Panc1 (cell line): ENCODE measurements around the gene IDNK. TPM values are rescaled to one million over a fixed set of nuclear protein-coding genes. Genes with fewer than 3 reads are reported as not detected.

Experiments used
- ATAC-seq: fragments of 200-7000 bp; cut with Tn5 transposase; 2 replicates; pipeline ENCODE4 v1.9.1; 2020; ENCODE audit warnings: mild to moderate bottlenecking, moderate library complexity
- BruUV-seq: library from RNA; stranded (reverse); fragments of 400-500 nt; replicated peaks from 2 replicates; lab custom pipeline; 2021; lab: Mats Ljungman, UMichigan
- CTCF ChIA-PET: fragments of 300-600 bp; sonication (Branson Sonifier 250); formaldehyde crosslinking; loops from one replicate; lab custom pipeline; 2022; ENCODE audit warnings: antibody characterized with exemption; lab: Charles Lee
- POLR2A ChIA-PET: fragments of 300-600 bp; sonication (Branson Sonifier 250); formaldehyde crosslinking; loops from one replicate; lab custom pipeline; 2022; ENCODE audit warnings: antibody characterized with exemption; lab: Charles Lee
- DNase-seq: peaks from one replicate; pipeline ENCODE4 v3.0.0-alpha.2; 2010; ENCODE audit warnings: low read depth, low spot score
- H3K27ac ChIP-seq: 2 replicates; pipeline ENCODE4 v1.5.1; 2011; ENCODE audit warnings: mild to moderate bottlenecking, low read length, inconsistent platforms
- H3K27me3 ChIP-seq: fragments of 200-500 bp; sonication (Bioruptor generic); 2 replicates; pipeline ENCODE4 v1.6.0; 2014; ENCODE audit warnings: low read length, inconsistent platforms; ENCODE audit not compliant: control insufficient read depth, insufficient read depth
- H3K36me3 ChIP-seq: fragments of 200-500 bp; sonication (Bioruptor generic); 2 replicates; pipeline ENCODE4 v1.5.1; 2014; ENCODE audit warnings: inconsistent platforms, mild to moderate bottlenecking, low read length, moderate library complexity; ENCODE audit not compliant: control insufficient read depth, insufficient read depth
- H3K4me1 ChIP-seq: 2 replicates; pipeline ENCODE4 v1.5.1; 2011; ENCODE audit warnings: inconsistent platforms, mild to moderate bottlenecking, low read length, moderate library complexity; ENCODE audit not compliant: control insufficient read depth, insufficient read depth
- H3K4me3 ChIP-seq, 2 experiments: 2 replicates each; pipeline ENCODE4 v1.5.1; 2011 to 2012; ENCODE audit warnings: low read depth in 2 of 2, low read length in 2 of 2, mild to moderate bottlenecking in 2 of 2, inconsistent platforms in 1 of 2, moderate library complexity in 1 of 2
- H3K9me3 ChIP-seq: fragments of 200-500 bp; sonication (Bioruptor generic); 2 replicates; pipeline ENCODE4 v1.5.1; 2014; ENCODE audit warnings: low read depth, mild to moderate bottlenecking, inconsistent platforms, low read length, moderate library complexity; ENCODE audit not compliant: control insufficient read depth, insufficient read depth
- CTCF ChIP-seq: fragments of 450-650 bp; IDR thresholded peaks from 2 replicates; pipeline ENCODE4 v1.5.1; 2017; ENCODE audit warnings: mild to moderate bottlenecking
- POLR2AphosphoS5 ChIP-seq: IDR thresholded peaks from 2 replicates; pipeline ENCODE4 v1.6.1; 2012; ENCODE audit warnings: mild to moderate bottlenecking, low read depth, low read length, moderate library complexity
- REST ChIP-seq, 2 experiments: IDR thresholded peaks; 2 replicates each; pipeline ENCODE4 v1.6.1; 2011 to 2012; ENCODE audit warnings: low read depth in 2 of 2, control low read depth in 1 of 2, low read length in 1 of 2, mild to moderate bottlenecking in 1 of 2, moderate library complexity in 1 of 2; ENCODE audit not compliant: insufficient read depth in 1 of 2
- SIN3A ChIP-seq: IDR thresholded peaks from 2 replicates; pipeline ENCODE4 v1.6.1; 2012; ENCODE audit warnings: low read depth, mild to moderate bottlenecking, low read length, moderate library complexity, borderline replicate concordance; ENCODE audit not compliant: insufficient read depth
- TCF7L2 ChIP-seq: IDR thresholded peaks from 2 replicates; pipeline ENCODE4 v1.6.1; 2011; ENCODE audit warnings: mild to moderate bottlenecking, low read depth, low read length, inconsistent platforms
- in situ Hi-C: cut with HindIII; loops from 2 replicates; pipeline ENCODE4 v1.10.0; 2016; ENCODE audit warnings: low sequenced_read_pairs, low pct_unique_long_range_greater_than_20kb
- intact Hi-C: fragments of 100-400 bp; cut with micrococcal nuclease; formaldehyde crosslinking; loops from one replicate; pipeline ENCODE4 v1.10.0; 2022; ENCODE audit not compliant: unreplicated experiment
- total RNA-seq: library from RNA; stranded (reverse); gene quantifications from one replicate; pipeline ENCODE4 v1.2.1, GENCODE V29; 2021; ENCODE audit not compliant: unreplicated experiment

IDNK gene
- total RNA-seq, 1 experiment from 2014 or later, result 1.9 TPM

DNA sequence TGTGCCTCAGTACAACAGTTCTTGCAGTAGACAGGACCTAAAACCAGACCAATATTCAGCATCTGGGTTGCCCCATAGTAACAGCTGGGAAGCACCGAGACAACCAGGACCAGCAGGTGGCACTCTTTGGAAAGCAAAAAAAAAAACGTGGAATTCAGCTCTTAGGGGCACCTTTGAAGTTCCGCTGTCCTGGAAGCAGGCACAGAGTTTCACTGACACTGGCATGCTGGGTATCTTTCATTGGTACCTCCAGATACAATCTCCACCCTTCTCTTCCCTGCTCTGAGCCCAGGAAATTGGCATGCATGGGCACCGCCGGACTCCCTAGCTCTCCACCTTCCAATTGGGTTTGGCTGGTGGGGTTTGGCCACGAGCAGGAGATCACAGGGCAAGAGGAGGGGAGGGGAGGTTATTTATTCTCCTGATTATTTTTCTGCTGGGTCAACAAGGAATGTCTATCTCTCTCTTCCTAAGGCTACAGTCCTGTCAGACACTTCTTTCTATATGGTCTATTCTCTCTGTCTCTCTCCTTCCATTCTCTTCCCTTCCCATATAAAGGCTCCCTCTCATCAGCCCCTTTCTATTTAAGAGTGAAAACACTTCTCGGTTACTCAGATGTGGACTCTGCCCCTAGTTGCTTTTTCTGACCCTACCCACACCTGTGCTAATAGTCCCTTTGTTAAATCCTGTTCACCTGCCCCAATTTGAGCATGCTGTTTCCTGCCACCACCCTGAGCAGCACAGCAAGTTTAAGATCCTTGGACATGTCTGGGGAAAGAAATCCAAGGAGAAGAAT, 1.9 kb upstream of the IDNK start (continued):
- TF ChIP-seq REST (IDR thresholded peaks at IDR 0.05; ENCODE audit: insufficient read depth in 1 of 2, low read depth in 2 of 2, low read length in 1 of 2), result no peak

GRCh38 chr9:83622433-83622938, 457 bp upstream of the IDNK start:
- no peaks in the 10 kb centered on the region for H3K36me3 ChIP-seq
- TF ChIP-seq POLR2AphosphoS5 (no peak), REST (IDR thresholded peaks at IDR 0.05; ENCODE audit: insufficient read depth in 1 of 2, low read depth in 2 of 2, low read length in 1 of 2) (no peak), CTCF (no peak)
- ATAC-seq, result no peak
- H3K4me1 ChIP-seq, result peaks cover 5% of the 10 kb centered on the region
- CTCF ChIA-PET, result no interaction called here
- peak overlapping the region; percentile 85 for H3K27ac ChIP-seq
- POLR2A ChIA-PET, result no interaction called here
- no peaks in the 10 kb centered on the region for H3K9me3 ChIP-seq
- intact Hi-C loops (no loop called here), in situ Hi-C loops (no loop called here)
- DNase-seq, result no peak
- H3K27me3 ChIP-seq, result no peaks in the 10 kb centered on the region
- H3K4me3 ChIP-seq, result peak overlapping the region; percentile 61
- BruUV-seq, result no TSS peak

DNA sequence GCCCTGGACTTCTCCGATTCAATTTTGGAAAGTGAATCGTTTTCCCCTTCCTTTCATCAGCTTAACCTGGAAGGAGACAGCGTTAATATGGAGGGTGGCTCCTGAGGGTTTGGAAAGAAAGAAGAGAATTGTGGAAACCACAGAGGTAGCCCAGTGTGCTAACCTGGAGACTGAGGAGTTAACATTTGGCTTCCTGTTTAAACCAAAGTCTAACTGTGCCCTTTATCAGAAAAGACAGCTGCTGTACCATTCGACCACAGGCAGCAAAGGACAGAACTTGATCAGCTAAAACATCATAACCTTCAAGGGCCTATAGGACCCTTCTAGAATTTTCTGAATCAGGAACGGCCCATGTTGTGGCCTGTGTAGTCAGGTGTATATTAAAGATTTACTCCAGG, 735 bp downstream of the IDNK start:
- CTCF ChIA-PET, result no interaction called here
- TF ChIP-seq REST (IDR thresholded peaks at IDR 0.05; ENCODE audit: insufficient read depth in 1 of 2, low read depth in 2 of 2, low read length in 1 of 2) (no peak), POLR2AphosphoS5 (no peak), TCF7L2 (no peak), CTCF (no peak), SIN3A (no peak)
- peak overlapping the region; percentile 85 for H3K27ac ChIP-seq
- H3K4me3 ChIP-seq, result peak overlapping the region; percentile 61
- H3K4me1 ChIP-seq, result peaks cover 5% of the 10 kb centered on the region
- DNase-seq, result no peak
- in situ Hi-C loops (no loop called here), intact Hi-C loops (no loop called here)
- no peaks in the 10 kb centered on the region for H3K27me3 ChIP-seq
- peak; percentile 8; the same call in 1 of the 2 replicates for ATAC-seq
- H3K36me3 ChIP-seq, result no peaks in the 10 kb centered on the region
- no peaks in the 10 kb centered on the region for H3K9me3 ChIP-seq
- no TSS peak for BruUV-seq
- POLR2A ChIA-PET, result no interaction called here
